Mesenteric fat pad (tissue), 1 donor: ENCODE data around the gene ZBTB37. TPM values are rescaled to one million over a fixed set of nuclear protein-coding genes. Genes with fewer than 3 reads are reported as not detected.
"Not testable (repeated sequence)": the region's sequence is repeated elsewhere in the genome, so short reads cannot be mapped to it uniquely, and the experiment has no call there.

Experiments
- DNase-seq: peaks from one replicate; pipeline ENCODE4 v3.0.0-alpha.2; 2020; ENCODE audit warnings: low spot score
- total RNA-seq: library from RNA; stranded (reverse); fragmentation: NEBNext Ultra II Directional; extraction: Animal tissue kit (Norgen Biotek cat#: 25700); gene quantifications from one replicate; pipeline ENCODE4 v1.2.1, GENCODE V29; 2021
- donor health status: DM: yes; HTN: yes; CAD: no.

Gene ZBTB37
- total RNA-seq, 1 donor from 2014 or later, result 14.5 TPM

GRCh38 chr1:173864179-173864867 lies 3.9 kb upstream of the ZBTB37 start:
- DNase-seq, result no peak

GRCh38 chr1:173865468-173866164 lies 2.6 kb upstream of the ZBTB37 start:
- no peak for DNase-seq

GRCh38 chr1:173866413-173867115 lies 1.6 kb upstream of the ZBTB37 start:
- DNase-seq, result no peak

- no peak for DNase-seq
Observed at GRCh38 chr1:173867141-173867752, 933 bp upstream of the ZBTB37 start.

GRCh38 chr1:173867753-173868265 lies 371 bp upstream of the ZBTB37 start, which contains the start of gene GAS5:
Gene GAS5, minus strand, starts transcription at chr1:173867989.
- peak; percentile 99 for DNase-seq

GRCh38 chr1:173869021-173869359 lies 810 bp downstream of the ZBTB37 start:
- no peak for DNase-seq

GRCh38 chr1:173870252-173871075 lies 2.3 kb downstream of the ZBTB37 start:
- DNase-seq, result no peak

- DNase-seq, result no peak
Observed at GRCh38 chr1:173871091-173871490, 2.9 kb downstream of the ZBTB37 start.

GRCh38 chr1:173871500-173871899 lies 3.3 kb downstream of the ZBTB37 start:
- DNase-seq, result no peak

GRCh38 chr1:173876732-173877131 lies 8.6 kb downstream of the ZBTB37 start:
- DNase-seq, result no peak

GRCh38 chr1:173878251-173878650 lies 10.1 kb downstream of the ZBTB37 start:
- DNase-seq, result no peak

GRCh38 chr1:173881117-173881516 lies 12.9 kb downstream of the ZBTB37 start:
- not testable (repeated sequence) for DNase-seq

- no peak for DNase-seq
Observed at GRCh38 chr1:173884701-173885100, 16.5 kb downstream of the ZBTB37 start.

GRCh38 chr1:173886746-173887611 lies 18.8 kb downstream of the ZBTB37 start:
- no peak for DNase-seq

- DNase-seq, result no peak
Observed at GRCh38 chr1:173887627-173888026, 19.4 kb downstream of the ZBTB37 start.

- no peak for DNase-seq
Observed at GRCh38 chr1:173888749-173889148, 20.6 kb downstream of the ZBTB37 start.

GRCh38 chr1:173889885-173890284 lies 21.7 kb downstream of the ZBTB37 start:
- no peak for DNase-seq

- no peak for DNase-seq
Observed at GRCh38 chr1:173893611-173894010, 25.4 kb downstream of the ZBTB37 start.

GRCh38 chr1:173894189-173894588 lies 26.0 kb downstream of the ZBTB37 start:
- no peak for DNase-seq

GRCh38 chr1:173900427-173900826 lies 32.2 kb downstream of the ZBTB37 start:
- DNase-seq, result no peak
